Tibial nerve (tissue), 4 donors: ENCODE data around the gene KLF3.

Experiments
- CTCF ChIP-seq, 5 experiments: fragments of 200-600 bp in 3 of 5; fragments of 450-650 bp in 2 of 5; sonication (generic) in 3 of 5; IDR thresholded peaks; one replicate each; pipeline ENCODE4 v1.5.1; 2016 to 2019; ENCODE audit warnings: antibody characterized with exemption in 5 of 5, mild to moderate bottlenecking in 3 of 5, moderate library complexity in 2 of 5
- EP300 ChIP-seq, 2 donors: sonication (generic); formaldehyde crosslinking; IDR thresholded peaks; one replicate each; pipeline ENCODE4 v1.6.1; 2017; ENCODE audit warnings: antibody characterized with exemption in 2 of 2, mild to moderate bottlenecking in 1 of 2

- TF ChIP-seq CTCF (IDR thresholded peaks at IDR 0.05) (no peak), EP300 (IDR thresholded peaks at IDR 0.05) (no peak)
Measured at GRCh38 chr4:38676986-38677385, 13.0 kb downstream of the KLF3 start.
